ENCODE measurements around the gene SRMS. TPM values are rescaled to one million over a fixed set of nuclear protein-coding genes. Genes with fewer than 3 reads are reported as not detected.

The SRMS gene
- total RNA-seq, 1 donor from 2014 or later, result not detected

GRCh38 chr20:63576311-63576710 lies 28.8 kb upstream of the SRMS start:
- Histone ChIP-seq H3K27ac (no peak overlapping the region), H3K36me3 (peaks cover 12% of the 10 kb centered on the region), H3K4me1 (peaks cover 17% of the 10 kb centered on the region), H3K4me3 (no peak overlapping the region), H3K27me3 (ENCODE audit: low read depth) (peaks cover 8% of the 10 kb centered on the region), H3K9me3 (no peaks in the 10 kb centered on the region)
- no peak for TF ChIP-seq CTCF (IDR thresholded peaks at IDR 0.05)
- ATAC-seq (no peak), DNase-seq (no peak)
- intact Hi-C loops (cut with DNase I), result no loop called here

GRCh38 chr20:63574829-63575743 lies 27.5 kb upstream of the SRMS start:
- DNase-seq (no peak), ATAC-seq (no peak)
- peak overlapping the region; percentile 94 for H3K27ac ChIP-seq
- peaks cover 12% of the 10 kb centered on the region for H3K36me3 ChIP-seq
- TF ChIP-seq CTCF (IDR thresholded peaks at IDR 0.05), result no peak
- peaks cover 17% of the 10 kb centered on the region for H3K4me1 ChIP-seq
- no peaks in the 10 kb centered on the region for H3K9me3 ChIP-seq
- intact Hi-C loops (cut with DNase I), result no loop called here
- H3K27me3 ChIP-seq (ENCODE audit: low read depth), result peaks cover 8% of the 10 kb centered on the region
- peak overlapping the region; percentile 86 for H3K4me3 ChIP-seq

- peak within 1 kb of the TSS; percentile 94 for H3K27ac ChIP-seq
Measured at GRCh38 chr20:63574156-63574828, 26.7 kb upstream of the SRMS start, which contains the start of gene HELZ2. Gene HELZ2, minus strand, starts transcription at chr20:63574239. Its CDS starts 1,854 bp downstream, at chr20:63572385.

GRCh38 chr20:63573647-63574131 lies 26.1 kb upstream of the SRMS start:
- no peaks in the 10 kb centered on the region for H3K9me3 ChIP-seq
- peaks cover 24% of the 10 kb centered on the region for H3K4me1 ChIP-seq
- H3K4me3 ChIP-seq, result peak overlapping the region; percentile 86
- peak; percentile 52 to 57 for ATAC-seq
- DNase-seq, result no peak
- no peak for TF ChIP-seq CTCF (IDR thresholded peaks at IDR 0.05)
- no peaks in the 10 kb centered on the region for H3K27me3 ChIP-seq (ENCODE audit: low read depth)
- intact Hi-C loops (cut with DNase I), result no loop called here
- H3K27ac ChIP-seq, result peak overlapping the region; percentile 94
- H3K36me3 ChIP-seq, result peaks cover 12% of the 10 kb centered on the region

More at GRCh38 chr20:63574156-63574828, 26.7 kb upstream of the SRMS start, which contains the start of gene HELZ2:
- Histone ChIP-seq H3K36me3 (peaks cover 12% of the 10 kb centered on the region), H3K4me3 (peak within 1 kb of the TSS; percentile 86), H3K27me3 (ENCODE audit: low read depth) (peaks cover 5% of the 10 kb centered on the region), H3K9me3 (no peaks in the 10 kb centered on the region), H3K4me1 (peaks cover 17% of the 10 kb centered on the region)
- DNase-seq (peak; percentile 86), ATAC-seq (peak; percentile 89 to 96)
- intact Hi-C loops (cut with DNase I), result no loop called here
- TF ChIP-seq CTCF (IDR thresholded peaks at IDR 0.05), result no peak

GRCh38 chr20:63572788-63573646 lies 25.5 kb upstream of the SRMS start:
- ATAC-seq (peak; percentile 4 to 11), DNase-seq (no peak)
- intact Hi-C loops (cut with DNase I), result no loop called here
- Histone ChIP-seq H3K36me3 (peaks cover 12% of the 10 kb centered on the region), H3K27me3 (ENCODE audit: low read depth) (no peaks in the 10 kb centered on the region), H3K27ac (peak overlapping the region; percentile 94), H3K4me1 (peaks cover 30% of the 10 kb centered on the region), H3K9me3 (no peaks in the 10 kb centered on the region), H3K4me3 (peak overlapping the region; percentile 86)
- TF ChIP-seq CTCF (IDR thresholded peaks at IDR 0.05), result no peak
